HAP-1 (cell line): Measurements from ENCODE around the gene TRIM13.
"Not testable (repeated sequence)": the region's sequence is repeated elsewhere in the genome, so short reads cannot be mapped to it uniquely, and the experiment has no call there.

Experiments used
- DNase-seq, 2 experiments: peaks; one replicate each; pipeline ENCODE4 v3.0.0-alpha.2; 2016 to 2020; ENCODE audit warnings: low spot score in 2 of 2
- H3K27me3 ChIP-seq: fragments of 250-450 bp; sonication (Bioruptor Pico); 2 replicates; pipeline ENCODE4 v1.5.1; 2020; ENCODE audit warnings: low read depth, mild to moderate bottlenecking, moderate library complexity
- H3K36me3 ChIP-seq: fragments of 250-450 bp; sonication (Bioruptor Pico); replicated peaks from 2 replicates; pipeline ENCODE4 v1.5.1; 2020; ENCODE audit warnings: mild to moderate bottlenecking
- H3K4me1 ChIP-seq: fragments of 250-450 bp; sonication (Bioruptor Pico); 2 replicates; pipeline ENCODE4 v1.5.1; 2020; ENCODE audit warnings: mild to moderate bottlenecking
- H3K4me3 ChIP-seq: fragments of 250-450 bp; sonication (Bioruptor Pico); 2 replicates; pipeline ENCODE4 v1.5.1; 2020; ENCODE audit warnings: mild to moderate bottlenecking, moderate library complexity
- H3K9me3 ChIP-seq: fragments of 250-450 bp; sonication (Bioruptor Pico); 2 replicates; pipeline ENCODE4 v1.5.1; 2020; ENCODE audit warnings: mild to moderate bottlenecking, moderate library complexity
- in situ Hi-C: fragments of 300-500 bp; cut with MboI; formaldehyde crosslinking; loops from 3 replicates; pipeline ENCODE4 v1.14.3; 2020; ENCODE audit warnings: low sequenced_read_pairs, inconsistent platforms, mixed read lengths

Gene TRIM13

GRCh38 chr13:49980266-49980665 is 16.6 kb upstream of the TRIM13 start:
- peaks cover 13% of the 10 kb centered on the region for H3K4me1 ChIP-seq
- H3K27me3 ChIP-seq = no peaks in the 10 kb centered on the region
- H3K36me3 ChIP-seq = no peaks in the 10 kb centered on the region
- in situ Hi-C loops = loop anchor here (25.0 kb wide), 1 partner anchor 932 kb away; the partner anchor contains the start of gene RNASEH2B
- no peaks in the 10 kb centered on the region for H3K9me3 ChIP-seq
- H3K4me3 ChIP-seq = no peak overlapping the region
- no peak for DNase-seq

- Histone ChIP-seq H3K27me3 (no peaks in the 10 kb centered on the region), H3K4me1 (no peaks in the 10 kb centered on the region), H3K9me3 (no peaks in the 10 kb centered on the region), H3K36me3 (no peaks in the 10 kb centered on the region), H3K4me3 (no peak overlapping the region)
- in situ Hi-C loops = loop anchor here (25.0 kb wide), 1 partner anchor 927 kb away; the partner anchor contains the start of gene RNASEH2B
- DNase-seq = no peak
These were observed 11.7 kb upstream of the TRIM13 start for GRCh38 chr13:49985129-49985528.

- Histone ChIP-seq H3K9me3 (no peaks in the 10 kb centered on the region), H3K27me3 (no peaks in the 10 kb centered on the region)
- in situ Hi-C loops = loop anchor here (25.0 kb wide), 1 partner anchor 926 kb away; the partner anchor contains the start of gene RNASEH2B
These were observed 10.4 kb upstream of the TRIM13 start for GRCh38 chr13:49986471-49986870.

GRCh38 chr13:49990612-49991011 is 6.2 kb upstream of the TRIM13 start:
- in situ Hi-C loops = loop anchor here (25.0 kb wide), 1 partner anchor 922 kb away; the partner anchor contains the start of gene RNASEH2B
- not testable (repeated sequence) for H3K36me3 ChIP-seq, H3K4me3 ChIP-seq, DNase-seq, H3K27me3 ChIP-seq, H3K9me3 ChIP-seq, H3K4me1 ChIP-seq

More at GRCh38 chr13:49986471-49986870, 10.4 kb upstream of the TRIM13 start:
- no peaks in the 10 kb centered on the region for H3K36me3 ChIP-seq
- DNase-seq = no peak
- H3K4me3 ChIP-seq = no peak overlapping the region
- H3K4me1 ChIP-seq = no peaks in the 10 kb centered on the region

- no peak overlapping the region for H3K4me3 ChIP-seq
- H3K27me3 ChIP-seq = no peaks in the 10 kb centered on the region
- H3K36me3 ChIP-seq = no peaks in the 10 kb centered on the region
- peaks cover 15% of the 10 kb centered on the region for H3K4me1 ChIP-seq
- H3K9me3 ChIP-seq = no peaks in the 10 kb centered on the region
- peak; percentile 45 to 80 for DNase-seq
- in situ Hi-C loops = loop anchor here (25.0 kb wide), 1 partner anchor 919 kb away; the partner anchor contains the start of gene RNASEH2B
These were observed 3.7 kb upstream of the TRIM13 start for GRCh38 chr13:49993111-49993510.

- H3K4me1 ChIP-seq = peaks cover 19% of the 10 kb centered on the region
- H3K9me3 ChIP-seq = no peaks in the 10 kb centered on the region
- no peak for DNase-seq
- 0 out of 2 replicates have a peak, but pooled peaks cover 4% of the 10 kb centered on the region for H3K36me3 ChIP-seq
- in situ Hi-C loops = loop anchor here (25.0 kb wide), 1 partner anchor 919 kb away; the partner anchor contains the start of gene RNASEH2B
- H3K27me3 ChIP-seq = no peaks in the 10 kb centered on the region
- H3K4me3 ChIP-seq = no peak overlapping the region
These were observed 3.2 kb upstream of the TRIM13 start for GRCh38 chr13:49993666-49994065.

- Histone ChIP-seq H3K27me3 (no peaks in the 10 kb centered on the region), H3K4me3 (peak overlapping the region; percentile 61), H3K36me3 (peaks cover 20% of the 10 kb centered on the region), H3K9me3 (no peaks in the 10 kb centered on the region), H3K4me1 (peaks cover 27% of the 10 kb centered on the region)
- no peak for DNase-seq
- in situ Hi-C loops = loop anchor here (25.0 kb wide), 1 partner anchor 917 kb away; the partner anchor contains the start of gene RNASEH2B
These were observed 1.2 kb upstream of the TRIM13 start for GRCh38 chr13:49995625-49996101.

GRCh38 chr13:49996161-49996915 is 504 bp upstream of the TRIM13 start:
- in situ Hi-C loops = loop anchor here (25.0 kb wide), 1 partner anchor 916 kb away; the partner anchor contains the start of gene RNASEH2B
- H3K4me3 ChIP-seq = peak overlapping the region; percentile 61
- DNase-seq = peak; percentile 91 to 95
- H3K9me3 ChIP-seq = no peaks in the 10 kb centered on the region
- H3K4me1 ChIP-seq = peaks cover 27% of the 10 kb centered on the region
- H3K36me3 ChIP-seq = peaks cover 25% of the 10 kb centered on the region
- H3K27me3 ChIP-seq = no peaks in the 10 kb centered on the region

GRCh38 chr13:49997955-49998354 is 1.1 kb downstream of the TRIM13 start:
- Histone ChIP-seq H3K4me3 (peak overlapping the region; percentile 95), H3K9me3 (no peaks in the 10 kb centered on the region), H3K27me3 (no peaks in the 10 kb centered on the region), H3K36me3 (peaks cover 38% of the 10 kb centered on the region), H3K4me1 (peaks cover 23% of the 10 kb centered on the region)
- in situ Hi-C loops = loop anchor here (25.0 kb wide), 1 partner anchor 914 kb away; the partner anchor contains the start of gene RNASEH2B
- peak in 1 of 2 experiments; percentile 15 for DNase-seq

- in situ Hi-C loops = loop anchor here (25.0 kb wide), 1 partner anchor 913 kb away; the partner anchor contains the start of gene RNASEH2B
- Histone ChIP-seq H3K9me3 (no peaks in the 10 kb centered on the region), H3K36me3 (peaks cover 46% of the 10 kb centered on the region), H3K4me1 (peaks cover 18% of the 10 kb centered on the region), H3K27me3 (no peaks in the 10 kb centered on the region), H3K4me3 (peak overlapping the region; percentile 95; the same call in 1 of the 2 replicates)
- no peak for DNase-seq
These were observed 2.1 kb downstream of the TRIM13 start for GRCh38 chr13:49998714-49999624.

- Histone ChIP-seq H3K36me3 (peaks cover 54% of the 10 kb centered on the region), H3K4me3 (no peak overlapping the region), H3K27me3 (no peaks in the 10 kb centered on the region), H3K9me3 (no peaks in the 10 kb centered on the region), H3K4me1 (peaks cover 12% of the 10 kb centered on the region)
- in situ Hi-C loops = no loop called here
- DNase-seq = no peak
These were observed 4.4 kb downstream of the TRIM13 start for GRCh38 chr13:50001287-50001686.

- Histone ChIP-seq H3K9me3 (no peaks in the 10 kb centered on the region), H3K27me3 (no peaks in the 10 kb centered on the region), H3K4me1 (no peaks in the 10 kb centered on the region; the same call in 1 of the 2 replicates), H3K36me3 (peaks cover 41% of the 10 kb centered on the region), H3K4me3 (no peak overlapping the region)
- DNase-seq = no peak
- in situ Hi-C loops = no loop called here
These were observed 9.7 kb downstream of the TRIM13 start for GRCh38 chr13:50006426-50007135.

- DNase-seq = no peak
- no peaks in the 10 kb centered on the region for H3K9me3 ChIP-seq
- no peaks in the 10 kb centered on the region for H3K27me3 ChIP-seq
- in situ Hi-C loops = no loop called here
- no peak overlapping the region for H3K4me3 ChIP-seq
- H3K4me1 ChIP-seq = peaks cover 4% of the 10 kb centered on the region; the same call in 1 of the 2 replicates
- peaks cover 31% of the 10 kb centered on the region for H3K36me3 ChIP-seq
These were observed 14.6 kb downstream of the TRIM13 start for GRCh38 chr13:50011461-50011860.
